Putamen (tissue), 1 donor: Measurements from ENCODE around the gene EFCAB7.
"Not testable (repeated sequence)": the region's sequence is repeated elsewhere in the genome, so short reads cannot be mapped to it uniquely, and the experiment has no call there.

Experiments used
- DNase-seq: peaks from one replicate; pipeline ENCODE4 v3.0.0-alpha.2; 2016; ENCODE audit warnings: low spot score

The EFCAB7 gene

DNA sequence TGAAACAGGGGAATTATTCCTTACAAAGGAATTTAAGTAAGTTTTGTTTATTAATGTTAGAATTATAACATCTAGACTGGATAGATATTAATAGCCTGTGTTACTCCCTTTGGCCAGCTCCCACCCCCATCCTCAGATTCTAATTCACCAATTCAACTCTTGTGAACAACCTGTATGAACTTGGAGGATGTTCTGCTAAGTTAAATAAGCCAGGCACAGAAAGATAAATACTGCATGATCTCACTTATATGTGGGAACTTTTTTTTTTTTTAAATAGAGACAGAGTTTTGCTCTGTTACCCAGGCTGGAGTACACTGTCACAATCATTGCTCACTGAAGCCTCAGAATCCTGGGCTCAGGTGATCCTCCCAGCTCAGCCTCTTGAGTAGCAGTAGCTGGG lies 32.2 kb downstream of the EFCAB7 start:
- DNase-seq = no peak

DNA sequence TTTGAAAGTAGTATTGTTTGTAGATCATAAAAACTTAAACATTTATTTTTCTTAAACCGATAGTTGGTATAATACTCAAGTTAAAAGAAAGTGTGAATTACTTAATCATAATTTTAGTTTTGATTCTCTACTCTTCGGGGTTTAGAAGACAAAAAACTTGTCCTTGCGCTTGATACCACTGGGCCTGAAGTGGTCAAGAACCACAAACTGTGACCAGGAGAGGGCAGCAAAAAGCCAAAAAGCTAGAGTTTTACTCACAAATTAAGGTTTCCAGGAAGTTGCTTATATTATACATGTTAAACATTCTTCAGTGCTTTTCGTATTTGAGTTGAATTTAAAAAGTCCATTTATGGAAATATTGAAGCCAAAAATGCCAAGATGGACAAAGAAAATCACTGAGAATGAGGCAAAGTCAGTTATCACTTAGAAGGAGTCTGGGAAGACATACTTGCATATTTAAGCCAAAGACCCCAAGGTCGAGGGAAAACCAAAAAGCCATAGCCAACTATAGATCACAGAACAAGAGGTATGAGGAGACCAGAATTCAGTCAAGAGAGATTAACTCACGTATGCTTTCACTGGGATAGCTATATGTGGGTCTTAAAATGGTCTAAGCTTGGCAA lies 34.2 kb downstream of the EFCAB7 start:
- no peak for DNase-seq

DNA sequence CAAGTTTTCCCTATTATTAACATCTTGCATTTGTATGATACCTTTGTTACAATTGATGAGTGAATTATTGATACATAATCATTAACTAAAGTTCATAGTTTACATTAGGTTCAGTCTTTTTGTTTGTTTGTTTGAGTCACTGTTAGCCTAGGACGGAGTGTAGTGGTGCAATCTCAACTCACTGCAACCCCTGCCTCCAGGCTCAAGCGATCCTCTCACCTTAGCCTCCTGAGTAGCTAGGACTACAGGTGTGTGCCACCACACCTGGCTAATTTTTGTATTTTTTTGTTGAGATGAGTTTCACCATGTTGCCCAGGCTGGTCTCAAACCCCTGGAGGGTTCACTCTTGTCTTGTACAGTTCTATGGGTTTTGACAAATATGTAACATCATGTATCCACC lies 36.0 kb downstream of the EFCAB7 start:
- no peak for DNase-seq

DNA sequence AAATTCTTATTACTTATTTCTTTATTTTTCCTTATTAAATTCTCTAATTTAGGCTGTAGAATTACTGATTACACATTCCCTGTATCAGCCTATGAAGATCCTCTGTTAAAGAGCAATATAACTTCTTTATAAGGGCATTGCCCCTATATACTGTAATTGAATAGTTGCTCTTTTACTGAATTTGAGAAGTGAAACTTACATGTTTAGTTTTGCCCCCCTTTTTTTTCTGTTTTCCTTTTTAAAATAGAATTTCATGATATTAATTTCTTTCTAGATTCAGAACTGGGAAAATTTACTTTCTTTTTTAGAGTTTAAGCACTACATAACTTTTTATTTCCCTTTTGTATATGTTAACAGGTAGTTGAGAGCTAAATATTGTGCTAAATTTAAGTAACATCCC lies 40.4 kb downstream of the EFCAB7 start:
- DNase-seq = no peak

DNA sequence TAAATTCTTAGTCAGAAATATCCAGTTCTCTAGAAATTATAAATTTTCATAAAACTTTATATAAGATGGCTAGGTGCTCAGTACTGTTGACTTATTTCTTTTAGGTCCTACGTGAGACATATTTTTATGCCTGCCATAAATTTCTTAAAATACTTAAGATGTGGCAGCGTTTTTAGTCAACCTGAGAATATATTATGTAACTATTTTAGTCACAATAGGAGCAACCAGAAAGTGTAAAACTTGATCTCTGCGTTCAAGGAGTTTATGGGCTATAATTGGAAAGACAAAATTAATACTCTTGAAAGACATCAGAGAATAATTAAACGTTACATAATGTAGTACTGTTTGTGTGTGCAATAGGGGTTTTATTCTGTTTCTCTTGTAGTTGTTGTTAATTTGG lies 45.7 kb downstream of the EFCAB7 start:
- DNase-seq = no peak

DNA sequence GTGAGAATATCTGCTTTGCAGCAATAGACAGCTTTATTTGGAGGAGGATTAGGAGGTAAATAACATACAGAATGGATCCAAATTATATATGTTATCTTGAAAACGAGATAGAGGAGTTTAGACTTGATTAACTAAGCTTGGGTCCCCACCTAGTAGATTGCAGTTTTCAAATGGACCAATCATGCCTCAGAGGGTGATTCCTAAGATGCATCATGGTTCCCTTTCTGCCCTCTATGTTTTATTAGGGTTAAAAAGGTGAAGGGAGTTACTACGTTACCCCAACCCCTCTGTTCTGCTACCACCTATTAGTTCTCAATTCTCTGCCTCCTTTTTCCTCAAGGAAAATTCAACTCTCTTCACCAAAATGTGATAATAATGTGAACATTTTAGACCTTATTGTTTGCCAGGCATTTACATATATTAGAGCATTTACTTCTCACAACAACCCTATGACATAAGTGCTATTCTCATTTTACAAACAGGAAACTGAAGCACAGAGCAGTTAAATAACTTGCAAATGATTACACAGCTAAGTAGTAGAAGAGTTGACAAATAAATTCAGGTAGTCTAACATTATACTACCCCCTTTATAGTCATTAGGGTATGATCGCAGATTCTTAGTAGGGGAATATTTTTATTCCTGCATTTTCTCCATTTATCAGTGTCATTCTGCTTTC lies 46.5 kb downstream of the EFCAB7 start:
- no peak for DNase-seq

DNA sequence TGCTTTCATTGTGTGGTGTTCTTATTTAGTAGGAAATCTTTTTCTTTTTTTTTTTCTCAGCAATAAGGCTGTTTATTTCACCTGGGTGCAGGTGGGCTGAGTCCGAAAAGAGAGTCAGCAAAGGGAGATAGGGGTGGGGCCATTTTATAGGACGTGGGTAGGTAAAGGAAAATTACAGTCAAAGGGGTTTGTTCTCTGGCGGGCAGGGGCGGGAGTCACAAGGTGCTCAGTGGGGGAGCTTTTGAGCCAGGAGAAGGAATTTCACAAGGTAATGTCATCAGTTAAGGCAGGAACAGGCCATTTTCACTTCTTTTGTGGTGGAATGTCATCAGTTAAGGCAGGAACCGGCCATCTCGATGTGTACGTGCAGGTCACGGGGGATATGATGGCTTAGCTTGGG lies 49.4 kb downstream of the EFCAB7 start:
- DNase-seq = not testable (repeated sequence)

DNA sequence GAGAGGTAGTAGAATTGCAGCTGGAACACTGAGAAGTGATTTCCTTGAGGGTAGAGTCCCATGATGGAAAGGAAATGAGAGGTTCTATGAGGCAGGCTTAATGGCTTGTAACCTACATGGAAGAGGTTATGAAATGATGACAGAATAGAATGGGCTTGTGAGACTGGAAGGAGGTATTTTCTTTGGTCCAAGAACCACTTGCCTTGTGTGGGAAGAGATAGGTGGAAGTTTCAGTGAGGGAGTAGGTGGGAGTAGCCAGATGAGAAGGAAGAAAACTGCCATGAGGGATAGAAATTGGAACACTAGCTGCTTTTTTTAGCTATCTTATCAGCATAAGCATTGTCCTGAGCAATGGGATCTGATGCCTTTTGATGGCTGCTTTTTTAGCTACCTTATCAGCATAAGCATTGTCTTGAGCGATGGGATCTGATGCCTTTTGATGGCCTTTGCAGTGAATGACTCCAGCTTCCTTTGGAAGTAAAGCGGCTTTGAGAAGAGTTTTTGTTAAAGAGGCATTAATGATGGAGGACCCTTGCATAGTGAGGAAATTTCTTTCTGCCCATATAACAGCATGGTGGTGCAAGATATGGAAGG lies 51.0 kb downstream of the EFCAB7 start:
- DNase-seq = not testable (repeated sequence)

DNA sequence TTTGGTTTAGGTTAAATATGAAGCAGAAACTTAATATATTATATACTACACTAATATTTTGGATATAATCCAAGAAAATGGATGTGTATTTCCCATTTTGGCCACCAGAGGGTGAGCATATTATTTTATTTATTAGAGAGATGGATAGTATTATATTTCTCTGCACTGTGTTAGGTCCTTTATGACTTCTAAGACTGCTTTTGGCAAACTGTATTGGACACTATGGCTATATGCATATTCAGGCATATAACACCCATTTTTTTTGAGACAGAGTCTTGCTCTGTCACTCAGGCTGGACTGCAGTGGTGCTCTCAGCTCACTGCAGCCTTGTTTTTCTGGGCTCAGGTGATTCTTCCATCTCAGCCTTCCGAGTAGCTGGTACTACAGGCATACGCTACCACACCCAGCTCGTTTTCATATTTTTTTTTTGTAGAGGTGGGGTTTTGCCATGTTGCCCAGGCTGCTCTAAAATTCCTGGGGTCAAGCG lies 52.1 kb downstream of the EFCAB7 start:
- DNase-seq = no peak

DNA sequence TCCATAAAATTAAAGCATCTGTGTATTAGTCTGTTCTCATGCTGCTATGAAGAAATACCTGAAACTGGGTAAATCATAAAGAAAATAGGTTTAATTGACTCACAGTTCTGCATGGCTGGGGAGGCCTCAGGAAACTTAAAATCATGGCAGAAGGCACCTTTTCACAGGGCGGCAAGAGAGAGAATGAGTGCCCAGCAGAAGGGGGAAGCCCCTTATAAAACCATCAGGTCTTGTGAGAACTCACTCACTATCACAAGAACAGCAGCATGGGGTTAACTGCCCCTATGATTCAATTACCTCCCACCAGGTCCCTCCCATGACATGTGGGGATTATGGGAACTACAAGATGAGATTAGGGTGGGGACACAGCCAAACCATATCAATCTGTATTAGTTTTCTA lies 63.0 kb downstream of the EFCAB7 start:
- DNase-seq = not testable (repeated sequence)

DNA sequence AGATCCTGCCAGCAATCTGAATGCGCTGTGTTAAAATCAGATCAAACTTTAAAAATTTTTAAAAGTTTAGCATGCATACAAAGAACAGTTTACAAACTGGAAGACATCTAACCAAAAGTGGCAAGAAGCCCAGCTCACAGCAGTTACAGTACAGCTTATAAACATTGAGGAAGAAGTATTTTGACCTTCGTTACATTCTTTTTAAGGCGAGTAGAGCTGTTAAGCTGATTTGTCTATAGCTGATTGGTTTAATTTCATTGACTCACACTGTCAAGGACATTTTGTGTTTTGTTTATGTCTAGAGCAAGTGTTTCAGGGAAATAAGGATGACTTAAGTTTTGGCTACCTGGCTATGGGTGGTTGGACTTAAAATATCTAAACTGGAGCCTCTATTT lies 66.8 kb downstream of the EFCAB7 start:
- DNase-seq = no peak

DNA sequence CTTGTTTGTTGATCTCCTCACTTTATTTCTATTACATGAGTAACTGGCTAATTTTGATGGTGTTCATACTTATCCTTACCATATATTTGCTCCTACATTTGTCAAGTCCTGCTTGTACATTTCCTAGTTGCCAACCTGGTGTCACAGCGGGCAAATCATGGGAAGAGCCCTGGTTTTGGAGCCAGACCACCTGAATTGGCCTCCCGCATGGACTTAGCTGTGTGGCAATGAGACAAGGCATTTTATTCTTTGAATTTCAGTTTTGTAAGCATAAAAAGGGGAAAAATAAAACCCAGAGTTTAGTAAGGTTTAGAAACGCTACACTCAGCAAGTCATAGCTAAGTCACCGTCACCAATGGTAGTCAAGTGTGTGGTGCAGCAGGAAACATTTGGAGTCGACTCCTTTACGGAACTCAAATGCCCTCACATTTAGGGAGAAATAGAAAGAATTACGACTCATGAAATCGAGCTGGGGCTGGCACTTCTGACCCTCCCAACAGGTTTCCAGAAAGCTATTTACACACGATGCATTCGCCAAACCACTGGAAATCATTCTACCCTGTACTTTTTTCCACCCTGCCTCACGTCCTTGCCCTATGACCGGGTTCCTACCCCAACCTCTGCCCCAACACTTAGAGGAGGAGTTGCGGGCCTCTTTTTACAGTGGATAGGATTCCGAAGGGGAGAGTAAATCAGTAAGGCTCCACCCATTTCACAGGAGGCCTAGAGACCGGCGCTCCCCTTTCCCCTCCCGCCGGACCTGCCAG lies 69.4 kb downstream of the EFCAB7 start:
- peak; percentile 11 for DNase-seq

DNA sequence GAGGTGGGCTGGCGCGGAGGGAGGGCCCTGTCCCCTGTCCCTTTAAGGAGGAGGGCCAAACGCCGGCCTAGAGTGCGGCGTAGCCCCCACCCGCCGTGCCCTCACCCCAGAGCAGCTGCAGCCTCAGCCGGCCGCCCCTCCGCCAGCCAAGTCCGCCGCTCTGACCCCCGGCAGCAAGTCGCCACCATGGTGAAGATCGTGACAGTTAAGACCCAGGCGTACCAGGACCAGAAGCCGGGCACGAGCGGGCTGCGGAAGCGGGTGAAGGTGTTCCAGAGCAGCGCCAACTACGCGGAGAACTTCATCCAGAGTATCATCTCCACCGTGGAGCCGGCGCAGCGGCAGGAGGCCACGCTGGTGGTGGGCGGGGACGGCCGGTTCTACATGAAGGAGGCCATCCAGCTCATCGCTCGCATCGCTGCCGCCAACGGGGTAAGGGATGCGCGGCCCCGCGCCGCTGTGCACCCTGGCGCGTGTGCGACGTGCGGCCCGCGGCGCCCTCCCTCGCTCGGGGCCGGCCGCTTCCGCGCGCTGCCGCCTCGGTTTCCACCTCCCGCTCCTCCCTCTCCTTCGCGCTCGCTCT lies 70.1 kb downstream of the EFCAB7 start, which contains the start of gene PGM1:
TSS of gene PGM1 (plus strand) at position 109 of the 583 bp plus-strand sequence. CDS start at position 187, 78 bp downstream.
- peak; percentile 74 for DNase-seq

DNA sequence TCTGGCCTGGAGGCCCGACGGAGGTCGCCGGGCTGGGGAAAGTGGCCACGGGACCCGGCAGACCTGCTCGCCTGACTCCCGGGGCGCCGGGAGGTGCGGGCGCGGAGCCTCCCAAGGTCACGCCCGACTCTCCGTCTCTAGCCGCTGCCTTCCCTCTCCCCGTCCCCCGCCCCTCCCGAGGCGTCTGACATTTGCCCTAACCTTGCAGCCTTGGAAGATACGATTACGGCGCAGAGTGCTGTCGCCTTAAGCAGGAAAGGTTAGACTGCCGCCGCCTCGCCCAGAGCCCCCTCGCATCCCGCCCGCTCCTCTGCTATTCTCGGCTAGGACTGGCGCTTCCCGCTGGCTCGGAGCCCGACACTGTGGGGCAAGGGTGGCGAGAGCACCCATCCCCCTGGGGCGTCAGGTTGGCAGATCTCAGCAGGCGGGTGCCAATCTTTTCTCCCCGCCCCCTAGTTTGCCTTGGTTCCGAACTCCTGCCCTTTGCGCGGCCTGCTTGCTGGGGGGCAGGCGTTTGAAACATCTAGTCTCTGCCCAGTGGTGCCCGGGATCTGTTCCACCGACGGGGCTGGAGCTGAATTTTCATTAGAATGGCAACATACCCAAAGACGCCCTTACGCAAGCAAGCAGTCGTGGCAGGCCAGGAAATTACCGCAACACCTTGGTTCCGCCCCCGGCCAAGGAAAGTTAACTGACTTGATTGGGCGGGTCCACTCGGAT lies 70.7 kb downstream of the EFCAB7 start:
- DNase-seq = peak; percentile 65

DNA sequence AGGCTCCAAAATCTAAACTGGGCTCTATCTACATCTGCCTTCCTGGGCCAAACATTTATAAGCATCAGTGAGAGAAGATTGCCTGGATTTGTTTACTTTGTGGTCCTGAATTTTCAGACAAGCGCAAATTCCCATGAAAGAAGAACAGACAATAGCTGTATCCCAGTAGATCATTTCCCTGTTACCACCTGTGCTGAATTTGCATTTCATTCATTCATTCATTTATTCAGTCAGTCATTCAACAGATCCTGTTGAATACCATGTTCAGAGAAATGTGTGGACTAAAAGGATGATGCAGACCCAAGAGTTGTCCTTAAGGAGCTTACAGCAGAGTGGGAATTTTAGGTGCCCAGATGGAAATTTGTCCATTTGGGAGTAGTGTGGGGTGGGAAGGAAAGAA lies 72.1 kb downstream of the EFCAB7 start:
- no peak for DNase-seq

DNA sequence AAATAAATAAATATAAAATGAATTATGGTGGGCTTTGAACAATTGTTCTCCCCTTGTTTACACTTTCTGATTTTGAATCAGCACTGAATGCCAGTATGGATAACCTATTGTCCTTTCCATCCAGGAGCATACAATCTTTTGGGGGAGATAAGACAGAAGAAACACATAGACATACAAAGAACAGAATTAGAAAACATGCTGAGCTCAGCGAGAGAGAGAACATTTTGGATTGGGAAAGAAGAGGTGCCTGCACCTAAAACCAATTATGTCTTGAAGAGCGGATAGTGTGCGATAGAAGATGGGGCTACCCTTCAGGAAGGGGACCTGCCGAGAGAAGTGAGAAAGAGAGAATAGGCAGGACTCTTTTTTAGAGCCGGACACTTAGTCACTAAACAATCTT lies 76.5 kb downstream of the EFCAB7 start:
- no peak for DNase-seq

DNA sequence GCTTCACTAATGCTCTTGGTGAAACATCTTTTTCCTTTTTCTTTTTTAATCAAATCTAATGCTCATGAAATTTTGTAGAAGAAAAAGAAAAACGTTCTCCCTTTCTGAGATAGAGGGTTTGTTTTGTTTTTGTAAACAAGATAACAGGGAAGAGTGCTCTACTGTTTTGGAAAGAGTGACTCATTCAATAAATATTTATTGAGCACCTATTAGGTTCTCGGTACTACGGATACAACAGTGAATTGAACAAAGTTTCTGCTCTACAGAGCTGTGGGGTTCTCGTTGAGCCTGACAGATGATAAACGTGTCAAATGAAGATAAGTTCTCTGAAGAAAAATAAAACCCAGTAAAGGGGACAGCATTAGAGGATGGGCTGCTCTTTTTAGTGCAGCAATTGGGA lies 76.9 kb downstream of the EFCAB7 start:
- DNase-seq = no peak

DNA sequence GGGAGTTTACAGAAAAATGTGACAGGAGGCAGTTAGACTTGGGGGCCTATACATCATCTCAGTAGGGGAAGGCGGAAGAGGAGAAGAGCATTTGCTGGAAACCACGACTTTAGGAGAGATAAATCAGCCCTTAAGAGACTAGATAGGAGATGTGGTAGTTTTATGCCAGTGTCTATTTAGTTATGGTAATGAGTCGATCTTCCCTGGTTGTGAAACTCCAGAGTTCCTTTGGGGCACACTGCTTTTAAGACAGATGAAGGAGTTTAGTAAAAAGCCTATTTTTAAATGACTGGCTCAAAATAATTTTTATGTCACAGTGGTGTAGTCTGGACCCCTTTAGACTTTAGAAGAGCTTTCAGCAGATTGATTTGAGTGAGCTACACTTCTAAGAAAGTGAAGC lies 77.7 kb downstream of the EFCAB7 start:
- DNase-seq = no peak

DNA sequence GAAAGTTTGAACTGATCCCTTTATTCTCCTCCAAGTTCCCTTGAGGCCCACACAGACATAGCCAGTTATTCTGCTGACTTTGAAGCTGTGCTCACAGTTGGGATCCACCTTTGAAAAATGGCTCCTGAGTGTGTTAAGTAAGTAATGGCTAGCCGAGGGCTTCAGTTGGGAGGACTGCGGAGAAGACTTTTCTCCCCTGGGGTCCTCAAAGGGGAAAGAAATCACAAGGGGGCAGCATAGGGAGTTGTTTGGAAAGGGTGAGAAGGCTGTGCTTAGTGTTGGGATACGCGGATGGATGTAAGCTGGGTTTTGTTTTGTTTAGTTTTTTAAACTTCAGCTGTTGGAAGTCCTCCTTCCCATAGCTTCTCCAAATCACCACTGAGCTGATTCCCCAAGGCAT lies 78.1 kb downstream of the EFCAB7 start:
- DNase-seq = no peak

DNA sequence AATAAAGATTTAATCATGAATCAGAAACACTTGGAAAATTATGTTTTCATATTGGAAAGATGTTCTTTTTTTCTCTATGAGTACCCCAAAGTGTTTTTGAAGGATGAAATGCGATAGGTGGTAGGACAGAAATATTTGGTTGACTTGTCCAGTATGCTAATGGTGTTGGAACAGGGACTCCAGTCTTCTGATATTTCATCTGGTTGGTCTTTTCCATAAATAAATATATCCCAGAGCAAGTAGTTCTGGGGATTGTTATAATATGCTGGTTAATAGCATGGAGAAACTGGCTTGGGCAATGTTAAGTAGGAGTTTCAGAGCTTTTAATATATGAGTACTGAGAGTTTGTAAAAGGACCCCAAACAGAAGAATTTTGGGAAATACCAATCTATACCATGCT lies 78.6 kb downstream of the EFCAB7 start:
- DNase-seq = no peak

DNA sequence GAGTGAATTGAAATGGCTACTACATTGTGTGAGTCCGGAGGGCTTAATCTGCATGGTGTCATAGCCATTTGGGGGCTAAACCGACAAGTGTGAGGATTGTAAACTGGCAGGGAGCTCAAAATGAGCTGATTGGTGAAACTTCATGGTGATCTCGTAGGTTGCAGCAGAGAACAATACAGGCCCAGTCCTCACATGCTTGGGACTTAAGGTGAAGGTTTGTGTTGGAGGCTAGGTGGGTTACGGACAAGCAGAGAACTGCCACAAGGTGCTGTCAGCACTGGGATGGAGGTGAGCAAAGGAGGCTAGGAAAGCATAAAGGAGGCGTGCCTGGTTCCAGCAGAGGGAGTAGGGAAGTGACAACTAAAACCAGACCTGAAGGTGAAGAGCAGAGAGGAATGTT lies 79.3 kb downstream of the EFCAB7 start:
- DNase-seq = no peak

DNA sequence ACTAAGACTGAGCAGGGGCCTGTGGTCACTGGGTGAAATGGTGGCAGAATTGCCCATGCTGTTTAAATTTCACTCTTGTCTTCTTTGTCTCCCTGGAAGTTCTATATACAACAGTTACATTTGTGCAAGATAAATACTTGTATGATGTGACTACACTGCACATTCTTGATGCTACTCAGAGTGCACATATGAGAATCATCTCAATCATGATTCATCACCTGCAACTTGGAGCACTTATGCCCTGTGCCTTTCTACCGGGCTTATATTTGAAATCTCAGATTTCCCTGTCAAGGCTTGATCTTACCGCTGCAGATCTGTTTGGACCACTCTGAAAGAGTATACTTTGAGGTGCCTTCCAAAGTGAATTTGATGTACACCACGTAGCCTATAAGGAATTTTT lies 80.5 kb downstream of the EFCAB7 start:
- no peak for DNase-seq
